Measurements from ENCODE around the gene LGALS16. TPM values are rescaled to one million over a fixed set of nuclear protein-coding genes. Genes with fewer than 3 reads are reported as not detected.

The LGALS16 gene
- total and polyA plus RNA-seq, 10 of the 15 experiments (the other 5 are each of a cell fraction or from before 2014, with no cell fraction given), result not detected

- 17% methylated on average over 6 of the region's 6 CpGs for WGBS (ENCODE audit: insufficient coverage, insufficient replicate concordance, low lambda C conversion rate, missing lambda C conversion rate)
- Histone ChIP-seq H3K4me2 (ENCODE audit: control insufficient read depth, insufficient read depth) (no peak overlapping the region), H3K4me3 (no peak overlapping the region), H3K9me3 (replicated peaks; ENCODE audit: control insufficient read depth, insufficient read depth, low read length) (no peaks in the 10 kb centered on the region), H2AFZ (ENCODE audit: control insufficient read depth, low read depth, low read length) (no peak overlapping the region), H3K9ac (ENCODE audit: control insufficient read depth, insufficient read depth, low read length) (no peak overlapping the region), H3K27ac (ENCODE audit: control insufficient read depth, insufficient read depth) (no peak overlapping the region), H3K4me1 (ENCODE audit: control insufficient read depth, insufficient read depth, low read length) (no peaks in the 10 kb centered on the region), H3K27me3 (replicated peaks in 1 of 2; ENCODE audit: control insufficient read depth in 2 of 2, insufficient read depth in 2 of 2, low read length in 1 of 2) (peaks cover 0 to 2% of the 10 kb centered on the region in 2 experiments; a peak in 1 of 4 replicates), H3K79me2 (ENCODE audit: control insufficient read depth, insufficient read depth, low read length) (no peaks in the 10 kb centered on the region), H4K20me1 (ENCODE audit: control insufficient read depth, insufficient read depth) (no peaks in the 10 kb centered on the region), H3K36me3 (ENCODE audit: control insufficient read depth in 2 of 2, insufficient read depth in 2 of 2, low read length in 1 of 2) (no peaks in the 10 kb centered on the region)
- in situ Hi-C loops (cut with MboI), result no loop called here
- intact Hi-C loops (cut with micrococcal nuclease; ENCODE audit: unreplicated experiment), result no loop called here
- no peak for TF ChIP-seq SUPT20H (IDR thresholded peaks at IDR 0.05; ENCODE audit: borderline replicate concordance, control insufficient read depth, low read depth, low read length)
- TF ChIP-seq SIX5 (IDR thresholded peaks at IDR 0.05; ENCODE audit: low read depth, low read length, severe bottlenecking), result no peak
- TF ChIP-seq HSF1 (IDR thresholded peaks at IDR 0.05; ENCODE audit: low read depth, low read length), result no peak
- TF ChIP-seq ESRRA (IDR thresholded peaks at IDR 0.05; ENCODE audit: low read length), result no peak
- no peak for TF ChIP-seq POLR2AphosphoS2 (IDR thresholded peaks at IDR 0.05; ENCODE audit: low read depth, low read length)
- no peak for TF ChIP-seq PAX5 (IDR thresholded peaks at IDR 0.05; ENCODE audit: borderline replicate concordance, low read depth, low read length)
- TF ChIP-seq RAD51 (IDR thresholded peaks at IDR 0.05), result no peak
- TF ChIP-seq CREM (IDR thresholded peaks at IDR 0.05; ENCODE audit: low read depth), result no peak
- no peak for TF ChIP-seq CEBPB (IDR thresholded peaks at IDR 0.05; ENCODE audit: borderline replicate concordance in 1 of 2, low read depth in 2 of 2, low read length in 2 of 2)
- no peak for TF ChIP-seq KLF5 (IDR thresholded peaks at IDR 0.05; ENCODE audit: partially characterized antibody)
- no peak for TF ChIP-seq KAT2A (conservative IDR thresholded peaks at IDR 0.05; ENCODE audit: control insufficient read depth, low read depth, low read length)
- TF ChIP-seq E2F4 (IDR thresholded peaks at IDR 0.05; ENCODE audit: low read depth, low read length), result no peak
- no peak for TF ChIP-seq POU2F2 (IDR thresholded peaks at IDR 0.05; ENCODE audit: borderline replicate concordance, low read depth, low read length)
- no peak for TF ChIP-seq SUZ12 (IDR thresholded peaks at IDR 0.05; ENCODE audit: unreplicated experiment)
- no peak for TF ChIP-seq PKNOX1 (IDR thresholded peaks at IDR 0.05)
- FAIRE-seq (no peak), DNase-seq (ENCODE audit: low read depth, low spot score) (no peak), ATAC-seq (no peak)
- BruUV-seq (replicated peaks), result no TSS peak
- ChIA-PET POLR2A (no interaction called here), CTCF (no interaction called here), RAD21 (ENCODE audit: unreplicated experiment) (no interaction called here), SMC1A (ENCODE audit: uncharacterized antibody, unreplicated experiment) (no interaction called here)
Observed at GRCh38 chr19:39607561-39607960, 48.2 kb upstream of the LGALS16 start.

All from GM12878 (cell line).